A549 (cell line): Measurements from ENCODE around the gene NXPE3. TPM values are rescaled to one million over a fixed set of nuclear protein-coding genes. Genes with fewer than 3 reads are reported as not detected.
"Not testable (repeated sequence)": the region's sequence is repeated elsewhere in the genome, so short reads cannot be mapped to it uniquely, and the experiment has no call there.

Source experiments
- ATAC-seq, 2 experiments: fragments of 200-7000 bp in 1 of 2; fragments of >200 bp in 1 of 2; cut with Nextera tagmentation in 1 of 2; cut with Tn5 transposase in 1 of 2; 3 replicates each; pipeline versions ENCODE4 v1.8.0 to v1.9.1; 2018 to 2020; ENCODE audit warnings: mild to moderate bottlenecking in 1 of 2, moderate library complexity in 1 of 2
- CTCF ChIA-PET: fragments of 300-600 bp; sonication (Branson Sonifier 250); formaldehyde crosslinking; extraction: SDS; loops from one replicate; lab custom pipeline; 2021; ENCODE audit warnings: antibody characterized with exemption, inconsistent platforms; lab: Yijun Ruan, JAX
- POLR2A ChIA-PET: fragments of 350-600 bp; formaldehyde crosslinking; extraction: SDS; loops from one replicate; lab custom pipeline; 2021; ENCODE audit warnings: antibody characterized with exemption, inconsistent platforms; lab: Yijun Ruan, JAX
- DNase-seq, 2 experiments: peaks; one replicate each; pipeline versions ENCODE4 v3.0.0 to v3.0.0-alpha.2; 2011 to 2016; ENCODE audit warnings: low read depth in 1 of 2, low spot score in 1 of 2
- FAIRE-seq: peaks from 2 replicates; lab custom pipeline; 2011; peaks lifted over from hg19 to GRCh38; lab: Jason Lieb, UNC
- H3K27ac ChIP-seq, 2 experiments: fragments of >200 bp; sonication (Bioruptor Twin); formaldehyde crosslinking; 3 replicates each; pipeline ENCODE4 v1.5.1; 2016 to 2017
- H3K4me1 ChIP-seq: fragments of >200 bp; sonication (Bioruptor Twin); formaldehyde crosslinking; 3 replicates; pipeline ENCODE4 v1.6.1; 2016
- H3K4me2 ChIP-seq: fragments of >200 bp; sonication (Bioruptor Twin); formaldehyde crosslinking; 3 replicates; pipeline ENCODE4 v1.6.1; 2016
- H3K4me3 ChIP-seq: fragments of >200 bp; sonication (Bioruptor Twin); formaldehyde crosslinking; 3 replicates; pipeline ENCODE4 v1.5.1; 2016
- H3K9me3 ChIP-seq: fragments of >200 bp; sonication (Bioruptor Twin); formaldehyde crosslinking; 3 replicates; pipeline ENCODE4 v1.6.1; 2016
- EHF ChIP-seq: fragments of 250-450 bp; sonication (Bioruptor Pico); IDR thresholded peaks from 2 replicates; pipeline ENCODE4 v1.5.0; 2020; ENCODE audit warnings: mild to moderate bottlenecking
- HOXB5 ChIP-seq: fragments of 250-450 bp; sonication (Bioruptor Pico); IDR thresholded peaks from 2 replicates; pipeline ENCODE4 v1.5.0; 2020; ENCODE audit warnings: mild to moderate bottlenecking, moderate library complexity
- JUNB ChIP-seq: fragments of >200 bp; sonication (Bioruptor Twin); formaldehyde crosslinking; IDR thresholded peaks from 2 replicates; pipeline ENCODE4 v1.6.1; 2016
- KDM1A ChIP-seq: fragments of 200-600 bp; sonication (generic); IDR thresholded peaks from 2 replicates; pipeline ENCODE4 v1.6.1; 2016; ENCODE audit warnings: low read depth, mild to moderate bottlenecking
- NFE2L2 ChIP-seq: fragments of 150-350 bp; conservative IDR thresholded peaks from 2 replicates; pipeline ENCODE4 v1.6.1; 2014; ENCODE audit warnings: low read length
- NPAS2 ChIP-seq: fragments of 250-450 bp; sonication (Bioruptor Pico); IDR thresholded peaks from 2 replicates; pipeline ENCODE4 v1.8.0; 2022; ENCODE audit warnings: mild to moderate bottlenecking, moderate library complexity, borderline replicate concordance
- PHF8 ChIP-seq: fragments of 200-600 bp; sonication (generic); IDR thresholded peaks from 2 replicates; pipeline ENCODE4 v1.6.1; 2016; ENCODE audit warnings: low read depth, mild to moderate bottlenecking, antibody characterized with exemption, moderate library complexity, borderline replicate concordance
- POLR2A ChIP-seq: IDR thresholded peaks from 2 replicates; pipeline ENCODE4 v1.6.1; 2012; ENCODE audit warnings: mild to moderate bottlenecking, low read length
- POLR2AphosphoS2 ChIP-seq: conservative IDR thresholded peaks from 2 replicates; pipeline ENCODE4 v1.6.1; 2012; ENCODE audit warnings: low read length, improper control_type of control experiment, inconsistent platforms
- RARB ChIP-seq: fragments of 250-450 bp; sonication (Bioruptor Pico); IDR thresholded peaks from 2 replicates; pipeline ENCODE4 v1.8.0; 2021; ENCODE audit warnings: mild to moderate bottlenecking, moderate library complexity
- RCOR1 ChIP-seq: fragments of 150-350 bp; IDR thresholded peaks from 2 replicates; pipeline ENCODE4 v1.6.1; 2014; ENCODE audit warnings: antibody characterized with exemption, low read length, low read depth
- SMC3 ChIP-seq: fragments of >200 bp; sonication (Bioruptor Twin); formaldehyde crosslinking; IDR thresholded peaks from 3 replicates; pipeline ENCODE4 v1.6.1; 2018; ENCODE audit warnings: inconsistent platforms
- TFCP2L1 ChIP-seq: fragments of 250-450 bp; sonication (Bioruptor Pico); IDR thresholded peaks from 2 replicates; pipeline ENCODE4 v1.5.0; 2021; ENCODE audit warnings: mild to moderate bottlenecking
- TP53 ChIP-seq: fragments of 250-450 bp; sonication (Bioruptor Pico); IDR thresholded peaks from 2 replicates; pipeline ENCODE4 v1.5.0; 2021; ENCODE audit warnings: mild to moderate bottlenecking, moderate library complexity
- ZNF302 ChIP-seq: fragments of 250-450 bp; sonication (Bioruptor Pico); IDR thresholded peaks from 2 replicates; pipeline ENCODE4 v1.9.0; 2021; ENCODE audit warnings: inconsistent platforms, mild to moderate bottlenecking, moderate library complexity
- ZSCAN20 ChIP-seq: fragments of 250-450 bp; sonication (Bioruptor Pico); IDR thresholded peaks from 2 replicates; pipeline ENCODE4 v1.8.0; 2022; ENCODE audit warnings: mild to moderate bottlenecking, moderate library complexity
- WGBS: methylation state at CpG from one replicate; pipeline ENCODE4 v1.1.6; 2017; ENCODE audit errors: missing lambda C conversion rate; 5-methylcytosine and 5-hydroxymethylcytosine counted together
- polyA plus RNA-seq, 4 experiments: library from polyadenylated mRNA; depleted of rRNA in 3 of 4; stranded (reverse); fragments of >200 nt; fragmentation: RNase III in 1 of 4; extraction: RNeasy Plus Mini Kit Qiagen cat#74134 plus additional on column Dnase treatment in 1 of 4; gene quantifications; 2 replicates in 3 of 4; 3 replicates in 1 of 4; pipeline ENCODE4 v1.2.3, GENCODE V29; 2011 to 2017
- TF ChIP-seq, protein P1 (sequence below): fragments of 250-450 bp; sonication (Bioruptor Pico); IDR thresholded peaks from 2 replicates; pipeline ENCODE4 v1.5.0; 2020; ENCODE audit warnings: low read depth, mild to moderate bottlenecking, moderate library complexity
- TF ChIP-seq, protein P2 (sequence below): IDR thresholded peaks from 2 replicates; pipeline ENCODE4 v1.6.1; 2012
- TF ChIP-seq, protein P3 (sequence below): fragments of >200 bp; sonication (Bioruptor Twin); formaldehyde crosslinking; IDR thresholded peaks from 3 replicates; pipeline ENCODE4 v1.5.1; 2016
- TF ChIP-seq, protein P4 (sequence below): IDR thresholded peaks from 2 replicates; pipeline ENCODE4 v1.6.1; 2012

NXPE3 gene
- polyA plus RNA-seq, 2 of the 4 experiments (the other 2 are of a cell fraction) = 48.6 to 49.5 TPM

DNA sequence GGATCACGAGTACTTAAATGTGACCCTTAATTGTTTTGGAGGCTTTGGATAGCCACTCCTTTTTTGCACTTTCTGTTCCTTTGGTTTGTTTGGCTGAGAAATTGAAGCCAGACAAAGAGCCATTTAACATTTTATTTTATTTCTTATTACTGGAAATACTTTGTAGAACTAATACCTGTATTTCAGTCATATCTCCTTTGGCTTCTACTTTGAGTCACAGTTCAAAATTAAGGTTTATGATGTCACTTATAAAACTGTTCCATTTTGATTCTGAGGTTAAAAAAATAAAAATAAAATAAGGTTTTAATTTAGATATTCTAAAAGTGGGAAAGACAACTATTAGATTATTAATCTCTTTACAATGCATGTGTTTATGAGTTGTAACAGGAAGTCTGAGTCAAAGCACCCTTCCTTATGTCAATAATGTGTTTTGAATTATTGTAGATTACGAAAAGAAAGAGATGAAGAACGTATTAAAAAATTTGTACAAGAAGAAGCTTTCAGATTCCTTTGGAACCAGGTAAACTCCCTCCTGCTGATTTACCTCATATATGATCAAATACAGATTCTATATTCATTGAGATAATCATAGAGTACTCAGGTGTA, 16.9 kb upstream of the NXPE3 start:
- POLR2A ChIA-PET = no interaction called here
- FAIRE-seq (no peak), ATAC-seq (no peak)
- H3K4me2 ChIP-seq = no peak overlapping the region
- TF ChIP-seq, protein P1, sequence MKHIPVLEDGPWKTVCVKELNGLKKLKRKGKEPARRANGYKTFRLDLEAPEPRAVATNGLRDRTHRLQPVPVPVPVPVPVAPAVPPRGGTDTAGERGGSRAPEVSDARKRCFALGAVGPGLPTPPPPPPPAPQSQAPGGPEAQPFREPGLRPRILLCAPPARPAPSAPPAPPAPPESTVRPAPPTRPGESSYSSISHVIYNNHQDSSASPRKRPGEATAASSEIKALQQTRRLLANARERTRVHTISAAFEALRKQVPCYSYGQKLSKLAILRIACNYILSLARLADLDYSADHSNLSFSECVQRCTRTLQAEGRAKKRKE = no peak
- TF ChIP-seq EHF (CRISPR knock-in tag) = no peak
- no peak for TF ChIP-seq POLR2A
- no peak for TF ChIP-seq KDM1A
- TF ChIP-seq, protein P2, sequence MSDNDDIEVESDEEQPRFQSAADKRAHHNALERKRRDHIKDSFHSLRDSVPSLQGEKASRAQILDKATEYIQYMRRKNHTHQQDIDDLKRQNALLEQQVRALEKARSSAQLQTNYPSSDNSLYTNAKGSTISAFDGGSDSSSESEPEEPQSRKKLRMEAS = no peak
- TF ChIP-seq JUNB = no peak
- no peak for TF ChIP-seq POLR2AphosphoS2
- TF ChIP-seq NPAS2 (CRISPR knock-in tag) = no peak
- no peak for TF ChIP-seq SMC3
- no peak for TF ChIP-seq TP53 (CRISPR knock-in tag)
- no peak for TF ChIP-seq PHF8
- TF ChIP-seq ZNF302 (CRISPR knock-in tag) = no peak
- TF ChIP-seq RARB (CRISPR knock-in tag) = no peak
- TF ChIP-seq, protein P3, sequence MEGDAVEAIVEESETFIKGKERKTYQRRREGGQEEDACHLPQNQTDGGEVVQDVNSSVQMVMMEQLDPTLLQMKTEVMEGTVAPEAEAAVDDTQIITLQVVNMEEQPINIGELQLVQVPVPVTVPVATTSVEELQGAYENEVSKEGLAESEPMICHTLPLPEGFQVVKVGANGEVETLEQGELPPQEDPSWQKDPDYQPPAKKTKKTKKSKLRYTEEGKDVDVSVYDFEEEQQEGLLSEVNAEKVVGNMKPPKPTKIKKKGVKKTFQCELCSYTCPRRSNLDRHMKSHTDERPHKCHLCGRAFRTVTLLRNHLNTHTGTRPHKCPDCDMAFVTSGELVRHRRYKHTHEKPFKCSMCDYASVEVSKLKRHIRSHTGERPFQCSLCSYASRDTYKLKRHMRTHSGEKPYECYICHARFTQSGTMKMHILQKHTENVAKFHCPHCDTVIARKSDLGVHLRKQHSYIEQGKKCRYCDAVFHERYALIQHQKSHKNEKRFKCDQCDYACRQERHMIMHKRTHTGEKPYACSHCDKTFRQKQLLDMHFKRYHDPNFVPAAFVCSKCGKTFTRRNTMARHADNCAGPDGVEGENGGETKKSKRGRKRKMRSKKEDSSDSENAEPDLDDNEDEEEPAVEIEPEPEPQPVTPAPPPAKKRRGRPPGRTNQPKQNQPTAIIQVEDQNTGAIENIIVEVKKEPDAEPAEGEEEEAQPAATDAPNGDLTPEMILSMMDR = no peak
- no peak for TF ChIP-seq ZSCAN20 (CRISPR knock-in tag)
- TF ChIP-seq RCOR1 = no peak
- TF ChIP-seq, protein P4, sequence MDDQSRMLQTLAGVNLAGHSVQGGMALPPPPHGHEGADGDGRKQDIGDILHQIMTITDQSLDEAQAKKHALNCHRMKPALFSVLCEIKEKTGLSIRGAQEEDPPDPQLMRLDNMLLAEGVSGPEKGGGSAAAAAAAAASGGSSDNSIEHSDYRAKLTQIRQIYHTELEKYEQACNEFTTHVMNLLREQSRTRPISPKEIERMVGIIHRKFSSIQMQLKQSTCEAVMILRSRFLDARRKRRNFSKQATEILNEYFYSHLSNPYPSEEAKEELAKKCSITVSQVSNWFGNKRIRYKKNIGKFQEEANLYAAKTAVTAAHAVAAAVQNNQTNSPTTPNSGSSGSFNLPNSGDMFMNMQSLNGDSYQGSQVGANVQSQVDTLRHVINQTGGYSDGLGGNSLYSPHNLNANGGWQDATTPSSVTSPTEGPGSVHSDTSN = no peak
- TF ChIP-seq NFE2L2 = no peak
- TF ChIP-seq HOXB5 = no peak
- TF ChIP-seq TFCP2L1 (CRISPR knock-in tag) = no peak
- TF ChIP-seq, all 56 proteins: peak for 0
- no peak for DNase-seq
- 84% methylated on average over 3 of the region's 3 CpGs for WGBS
- CTCF ChIA-PET = interaction anchor here (0.5 kb wide), 1 partner anchor 59 kb away, joined by 3 read pairs; no protein-coding TSS in a partner anchor
- Histone ChIP-seq H3K4me3 (no peak overlapping the region), H3K27ac (no peak overlapping the region), H3K9me3 (no peaks in the 10 kb centered on the region), H3K4me1 (no peaks in the 10 kb centered on the region)

DNA sequence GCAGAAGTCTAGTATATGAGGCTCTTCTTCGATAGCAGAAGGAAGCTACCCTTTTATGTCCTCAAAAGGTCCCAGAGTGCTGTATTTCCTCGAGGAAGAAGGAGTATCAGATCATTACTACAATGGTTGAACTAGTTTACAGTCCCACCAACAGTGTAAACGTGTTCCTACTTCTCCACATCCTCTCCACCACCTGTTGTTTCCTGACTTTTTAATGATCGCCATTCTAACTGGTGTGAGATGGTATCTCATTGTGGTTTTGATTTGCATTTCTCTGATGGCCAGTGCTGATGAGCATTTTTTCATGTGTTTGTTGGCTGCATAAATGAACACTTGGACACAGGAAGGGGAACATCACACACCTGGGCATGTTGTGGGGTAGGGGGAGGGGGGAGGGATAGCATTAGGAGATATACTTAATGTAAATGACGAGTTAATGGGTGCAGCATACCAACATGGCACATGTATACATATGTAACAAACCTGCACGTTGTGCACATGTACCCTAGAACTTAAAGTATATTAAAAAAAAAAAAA, 1.2 kb upstream of the NXPE3 start:
- not testable (repeated sequence) for FAIRE-seq

More for the DNA sequence above, 1.2 kb upstream of the NXPE3 start:
- H3K4me2 ChIP-seq, CTCF ChIA-PET, H3K9me3 ChIP-seq, H3K27ac ChIP-seq, H3K4me3 ChIP-seq, ATAC-seq, POLR2A ChIA-PET: not testable (repeated sequence)
- DNase-seq = peak in 1 of 2 experiments; percentile 2
- WGBS = 84% methylated on average over 6 of the region's 6 CpGs
- H3K4me1 ChIP-seq = peaks cover 16% of the 10 kb centered on the region; the same call in 2 of the 3 replicates
